Sigmoid colon (tissue), 7 donors: ENCODE data around the gene CCDC149. TPM values are rescaled to one million over a fixed set of nuclear protein-coding genes. Genes with fewer than 3 reads are reported as not detected.

Experiments
- DNase-seq: peaks from one replicate; pipeline ENCODE4 v3.0.0-alpha.2; 2019
- H3K27ac ChIP-seq, 4 donors: fragments of 200-600 bp; sonication (generic); one replicate each; pipeline ENCODE4 v1.5.1; 2016 to 2019; ENCODE audit warnings: mild to moderate bottlenecking in 1 of 4
- H3K27me3 ChIP-seq, 3 donors: fragments of 200-600 bp; sonication (generic); one replicate each; pipeline ENCODE4 v1.5.1; 2019; ENCODE audit warnings: mild to moderate bottlenecking in 1 of 3
- H3K36me3 ChIP-seq, 4 donors: fragments of 200-600 bp; sonication (generic); one replicate each; pipeline ENCODE4 v1.5.1; 2016 to 2019
- H3K4me1 ChIP-seq, 4 donors: fragments of 200-600 bp; sonication (generic); one replicate each; pipeline ENCODE4 v1.5.1; 2017 to 2019
- H3K4me3 ChIP-seq, 4 donors: fragments of 200-600 bp; sonication (generic); one replicate each; pipeline ENCODE4 v1.5.1; 2017 to 2019; ENCODE audit warnings: mild to moderate bottlenecking in 2 of 4, moderate library complexity in 1 of 4
- H3K9me3 ChIP-seq, 4 donors: fragments of 200-600 bp in 3 of 4; sonication (generic) in 3 of 4; one replicate each; pipeline versions ENCODE4 v1.5.1 to v1.6.1; 2013 to 2019
- CTCF ChIP-seq, 4 experiments: fragments of 450-650 bp in 3 of 4; fragments of 200-600 bp in 1 of 4; IDR thresholded peaks; one replicate each; pipeline ENCODE4 v1.5.1; 2016 to 2019; ENCODE audit warnings: antibody characterized with exemption in 4 of 4, mild to moderate bottlenecking in 3 of 4, moderate library complexity in 2 of 4
- EP300 ChIP-seq, 4 donors: sonication (generic); formaldehyde crosslinking; IDR thresholded peaks; one replicate each; pipeline ENCODE4 v1.6.1; 2017; ENCODE audit warnings: antibody characterized with exemption in 4 of 4
- POLR2A ChIP-seq, 2 donors: fragments of 450-650 bp; IDR thresholded peaks; one replicate each; pipeline ENCODE4 v1.6.1; 2016; ENCODE audit warnings: antibody characterized with exemption in 2 of 2, mild to moderate bottlenecking in 2 of 2, moderate library complexity in 2 of 2
- POLR2AphosphoS5 ChIP-seq, 4 donors: sonication (generic); formaldehyde crosslinking; IDR thresholded peaks; one replicate each; pipeline ENCODE4 v1.6.1; 2017; ENCODE audit warnings: antibody characterized with exemption in 4 of 4
- whole genome bisulfite sequencing, 2 donors: extraction: QIAGEN DNeasy Blood & Tissue Kit; methylation state at CpG; one replicate each; pipeline ENCODE4 v1.1.7; 2013; 5-methylcytosine and 5-hydroxymethylcytosine counted together
- intact Hi-C: fragments of 100-400 bp; cut with DNase I; formaldehyde crosslinking; loops from one replicate; pipeline ENCODE4 v1.15.1; 2023
- polyA plus RNA-seq, 3 donors: library from polyadenylated mRNA; stranded (reverse); fragments of 200-250 nt; gene quantifications; one replicate each; pipeline ENCODE4 v1.2.3, GENCODE V29; 2013
- total RNA-seq, 4 donors: library from RNA; depleted of rRNA; stranded (reverse); fragments of >200 nt; gene quantifications; one replicate each; pipeline ENCODE4 v1.1.0, GENCODE V29; 2016
- donor health status: healthy with polysubstance abuse.
- donor health status: Bipolar disorder and iron deficiency.
- donor health status: healthy.

The CCDC149 gene
- total RNA-seq = 10 to 100 TPM; 11.8 to 21.3 (median 16.5) TPM
- 10 to 100 TPM in 1 of 3 donors, 1 to 10 TPM in 2; 5.8 to 10.2 (median 6.6) TPM for polyA plus RNA-seq

DNA sequence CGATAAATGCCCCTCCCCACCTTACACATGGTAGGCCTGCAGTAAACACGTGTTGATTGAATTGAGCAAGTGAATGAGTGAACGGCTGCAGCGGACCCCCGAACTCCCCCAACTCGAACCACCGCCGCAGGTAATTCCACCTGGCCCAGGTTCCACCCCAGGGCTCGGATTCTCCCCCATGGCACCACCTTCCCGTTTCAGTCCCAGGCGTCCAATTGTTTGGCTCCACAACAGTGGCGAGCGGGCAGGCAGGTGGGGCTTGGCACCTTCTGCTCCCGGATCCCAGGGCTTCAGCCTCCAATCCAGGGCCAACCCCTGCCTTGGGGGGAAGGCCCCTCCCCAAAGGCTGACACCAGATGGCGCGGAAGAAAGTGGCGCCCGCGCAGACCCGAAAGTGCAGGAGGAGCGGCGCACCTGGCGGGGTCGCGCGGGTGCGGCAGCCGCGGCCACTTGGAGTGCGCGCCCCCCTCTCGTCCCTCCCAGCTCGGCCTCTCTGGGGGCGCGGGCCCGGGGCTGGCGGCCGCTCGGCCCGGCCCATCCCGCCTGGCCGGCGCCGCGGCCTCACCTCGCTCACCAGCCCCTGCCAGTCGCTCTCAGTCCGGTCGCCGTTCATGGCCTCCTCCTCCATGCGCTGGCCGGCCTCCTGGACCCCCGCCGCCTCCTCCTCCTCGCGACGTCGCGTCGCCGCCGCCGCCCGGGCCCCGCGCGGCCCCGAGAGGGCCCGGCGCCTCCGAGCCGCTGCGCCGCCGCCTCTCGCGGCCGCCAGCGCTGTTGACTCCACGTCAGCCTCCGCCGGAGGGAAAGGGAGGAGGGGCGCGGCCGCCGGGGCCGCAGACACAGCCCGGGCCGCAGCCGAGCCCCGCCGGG, at the start of gene CCDC149:
Gene CCDC149 (minus strand): TSS at position 791 of the 867 bp plus-strand sequence. CDS start 178 bp downstream, at position 613.
- H3K36me3 ChIP-seq = peaks cover 0 to 29% (median 14%) of the 10 kb centered on the region in 4 donors
- intact Hi-C loops = loop anchor here (2.0 to 5.0 kb wide), 3 partner anchors 115 to 328 kb away; partner anchors contain the start of genes DHX15, SEPSECS and SOD3
- peak; percentile 84 for DNase-seq
- peak within 1 kb of the TSS; percentile 87 to 95 (median 92) for H3K27ac ChIP-seq
- no peaks in the 10 kb centered on the region for H3K27me3 ChIP-seq
- 1 to 6% methylated on average over 92 of the region's 92 CpGs for WGBS, 2 donors
- peaks cover 0 to 8% (median 0%) of the 10 kb centered on the region in 4 donors for H3K9me3 ChIP-seq
- peak within 1 kb of the TSS; percentile 36 to 93 (median 80) for H3K4me3 ChIP-seq
- TF ChIP-seq POLR2AphosphoS5 (IDR thresholded peaks at IDR 0.05) (peak; percentile 50 to 71 (median 65)), EP300 (IDR thresholded peaks at IDR 0.05) (no peak), CTCF (IDR thresholded peaks at IDR 0.05) (no peak), POLR2A (IDR thresholded peaks at IDR 0.05) (no peak)
- peaks cover 0 to 23% (median 11%) of the 10 kb centered on the region in 4 donors for H3K4me1 ChIP-seq

DNA sequence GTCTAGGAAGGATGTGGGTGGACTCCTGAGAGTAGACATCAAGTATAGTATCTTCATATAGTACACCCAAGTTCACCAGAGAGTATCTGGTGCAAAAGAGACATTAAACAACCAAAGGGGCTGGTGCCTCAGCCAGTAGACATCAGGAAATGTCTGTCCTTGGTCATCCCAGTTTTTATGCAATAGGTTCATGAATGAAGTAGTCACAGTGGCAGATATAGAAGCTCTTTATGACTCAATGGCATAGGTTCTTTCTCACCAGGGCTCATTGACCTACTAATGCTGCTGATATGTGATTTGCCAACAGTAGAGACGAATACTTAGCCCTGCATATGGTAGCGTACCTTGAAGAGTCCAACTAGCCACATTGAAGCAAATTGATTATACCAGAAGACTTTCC, 45.0 kb upstream of the CCDC149 start:
- 86 to 93% methylated on average over 2 of the region's 2 CpGs for WGBS, 2 donors

GRCh38 chr4:24956763-24957162, 43.9 kb upstream of the CCDC149 start:
- H3K27ac ChIP-seq = no peak overlapping the region
- intact Hi-C loops = no loop called here
- H3K9me3 ChIP-seq = no peaks in the 10 kb centered on the region
- no peaks in the 10 kb centered on the region for H3K36me3 ChIP-seq
- H3K4me3 ChIP-seq = no peak overlapping the region
- no peaks in the 10 kb centered on the region for H3K4me1 ChIP-seq
- no peak for TF ChIP-seq POLR2AphosphoS5 (IDR thresholded peaks at IDR 0.05)
- no peak for TF ChIP-seq POLR2A (IDR thresholded peaks at IDR 0.05)
- no peak for TF ChIP-seq CTCF (IDR thresholded peaks at IDR 0.05)
- TF ChIP-seq EP300 (IDR thresholded peaks at IDR 0.05) = no peak
- no peaks in the 10 kb centered on the region for H3K27me3 ChIP-seq
- WGBS, 2 donors = 87 to 93% methylated on average over 2 of the region's 2 CpGs
- no peak for DNase-seq

More for the DNA sequence above, 45.0 kb upstream of the CCDC149 start:
- TF ChIP-seq CTCF (IDR thresholded peaks at IDR 0.05) (no peak), EP300 (IDR thresholded peaks at IDR 0.05) (no peak), POLR2AphosphoS5 (IDR thresholded peaks at IDR 0.05) (no peak), POLR2A (IDR thresholded peaks at IDR 0.05) (no peak)
- H3K9me3 ChIP-seq = no peaks in the 10 kb centered on the region
- no peak for DNase-seq
- H3K4me1 ChIP-seq = no peaks in the 10 kb centered on the region
- H3K27me3 ChIP-seq = no peaks in the 10 kb centered on the region
- no peak overlapping the region for H3K4me3 ChIP-seq
- intact Hi-C loops = no loop called here
- no peak overlapping the region for H3K27ac ChIP-seq
- no peaks in the 10 kb centered on the region for H3K36me3 ChIP-seq

DNA sequence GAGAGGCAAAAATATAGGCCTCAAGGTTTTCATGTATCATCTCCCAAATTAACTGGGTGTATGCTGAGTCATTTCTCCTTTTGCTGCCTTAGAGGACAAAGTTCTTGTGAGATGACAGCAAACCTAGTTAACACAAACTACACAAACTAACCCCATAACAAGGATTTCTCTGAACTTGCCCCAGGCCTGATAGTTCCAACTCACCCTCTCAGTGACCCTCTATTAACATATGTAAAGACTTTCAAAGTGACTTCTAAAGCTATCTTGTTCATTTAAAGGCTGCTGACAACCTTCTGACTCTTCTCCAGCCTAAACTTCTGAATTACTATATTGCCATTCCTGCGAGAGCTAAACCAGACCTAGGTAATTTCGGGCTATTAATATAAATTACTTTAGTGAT, 43.2 kb upstream of the CCDC149 start:
- 91 to 94% methylated on average over 2 of the region's 2 CpGs for WGBS, 2 donors
- intact Hi-C loops = no loop called here
- Histone ChIP-seq H3K9me3 (no peaks in the 10 kb centered on the region), H3K4me3 (no peak overlapping the region), H3K4me1 (no peaks in the 10 kb centered on the region), H3K36me3 (no peaks in the 10 kb centered on the region), H3K27ac (no peak overlapping the region), H3K27me3 (no peaks in the 10 kb centered on the region)
- no peak for DNase-seq
- TF ChIP-seq CTCF (IDR thresholded peaks at IDR 0.05) = no peak
